DOHH2 (cell line): ENCODE results near the gene NKAIN2.

Experiments
- H3F3A ChIP-seq: fragments of 200-600 bp; sonication (generic), shearing (Covaris generic); 2 replicates; pipeline ENCODE4 v1.6.0; 2016; ENCODE audit warnings: antibody characterized with exemption, mild to moderate bottlenecking; ENCODE audit not compliant: control insufficient read depth, insufficient read depth
- H3K27ac ChIP-seq: fragments of 200-600 bp; sonication (generic); 2 replicates; pipeline ENCODE4 v1.5.1; 2014; ENCODE audit warnings: low read depth, mild to moderate bottlenecking, low read length, moderate library complexity
- H3K27me3 ChIP-seq: fragments of 200-600 bp; sonication (generic); 2 replicates; pipeline ENCODE4 v1.6.1; 2014; ENCODE audit warnings: mild to moderate bottlenecking, low read length, mixed read lengths; ENCODE audit not compliant: control insufficient read depth
- H3K36me3 ChIP-seq: fragments of 200-600 bp; sonication (generic); 2 replicates; pipeline ENCODE4 v1.6.1; 2014; ENCODE audit warnings: mild to moderate bottlenecking, low read length, moderate library complexity, mixed read lengths; ENCODE audit not compliant: control insufficient read depth
- H3K4me1 ChIP-seq: fragments of 200-600 bp; sonication (generic); 2 replicates; pipeline ENCODE4 v1.6.1; 2014; ENCODE audit warnings: mild to moderate bottlenecking, low read length, mixed read lengths; ENCODE audit not compliant: control insufficient read depth
- H3K4me2 ChIP-seq: fragments of 200-600 bp; sonication (generic); 2 replicates; pipeline ENCODE4 v1.6.0; 2014; ENCODE audit warnings: mild to moderate bottlenecking, low read length, moderate library complexity
- H3K4me3 ChIP-seq: fragments of 200-600 bp; sonication (generic); 2 replicates; pipeline ENCODE4 v1.5.1; 2014; ENCODE audit warnings: mild to moderate bottlenecking, low read length, mixed read lengths
- H3K79me2 ChIP-seq: fragments of 200-600 bp; sonication (generic); 2 replicates; pipeline ENCODE4 v1.6.1; 2014; ENCODE audit warnings: mild to moderate bottlenecking, low read length, mixed read lengths; ENCODE audit not compliant: control insufficient read depth
- H3K9me2 ChIP-seq: fragments of 200-600 bp; sonication (generic); replicated peaks from 2 replicates; pipeline ENCODE4 v1.6.1; 2014; ENCODE audit warnings: mild to moderate bottlenecking, low read length, mixed read lengths; ENCODE audit not compliant: control insufficient read depth
- H3K9me3 ChIP-seq: fragments of 200-600 bp; sonication (generic); 2 replicates; pipeline ENCODE4 v1.6.1; 2014; ENCODE audit warnings: antibody characterized with exemption, low read length, mixed read lengths; ENCODE audit not compliant: control insufficient read depth, insufficient read depth
- H4K20me1 ChIP-seq: fragments of 200-600 bp; sonication (generic); 2 replicates; pipeline ENCODE4 v1.6.0; 2014; ENCODE audit warnings: low read depth, mild to moderate bottlenecking, antibody characterized with exemption, low read length, moderate library complexity; ENCODE audit not compliant: control insufficient read depth, insufficient read depth
- CTCF ChIP-seq: fragments of 200-600 bp; sonication (generic); IDR thresholded peaks from one replicate; pipeline ENCODE4 v1.5.1; 2014; ENCODE audit warnings: antibody characterized with exemption, mild to moderate bottlenecking, low read depth, low read length; ENCODE audit not compliant: poor library complexity, severe bottlenecking
- EZH2phosphoT487 ChIP-seq: fragments of 200-600 bp; sonication (generic); IDR thresholded peaks from 2 replicates; pipeline ENCODE4 v1.6.1; 2017; ENCODE audit warnings: borderline replicate concordance, mild to moderate bottlenecking, antibody characterized with exemption, low read length, moderate library complexity, mixed read lengths

The NKAIN2 gene

GRCh38 chr6:124466949-124467348, 663.3 kb downstream of the NKAIN2 start:
- no peak for TF ChIP-seq CTCF
- TF ChIP-seq EZH2phosphoT487: no peak
- no peaks in the 10 kb centered on the region for H3K79me2 ChIP-seq
- no peaks in the 10 kb centered on the region for H3K9me3 ChIP-seq
- H3K9me2 ChIP-seq: no peaks in the 10 kb centered on the region
- no peak overlapping the region for H3K4me3 ChIP-seq
- H3K27ac ChIP-seq: no peak overlapping the region
- no peaks in the 10 kb centered on the region for H4K20me1 ChIP-seq
- no peaks in the 10 kb centered on the region for H3K4me1 ChIP-seq
- H3K4me2 ChIP-seq: no peak overlapping the region
- no peaks in the 10 kb centered on the region for H3F3A ChIP-seq
- H3K36me3 ChIP-seq: no peaks in the 10 kb centered on the region
- H3K27me3 ChIP-seq: no peaks in the 10 kb centered on the region

DNA sequence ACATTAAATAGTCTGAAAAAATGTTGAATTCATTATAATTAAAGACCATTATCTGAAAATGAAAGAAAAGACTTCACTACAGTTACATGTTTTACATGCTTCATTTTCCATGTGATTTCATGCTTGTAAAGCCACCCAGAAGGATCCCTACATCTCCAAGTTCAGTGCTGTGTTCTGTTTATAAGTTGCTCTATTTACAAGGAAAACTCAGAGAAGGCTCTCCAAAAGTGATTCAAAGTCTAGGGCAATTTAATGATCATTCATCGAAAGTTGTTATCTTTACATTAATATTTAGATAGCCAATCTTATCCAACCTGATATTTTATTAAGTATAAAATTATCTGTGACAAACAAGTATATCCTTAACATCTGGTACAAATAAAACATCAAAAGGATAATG, 663.7 kb downstream of the NKAIN2 start:
- H3K36me3 ChIP-seq: no peaks in the 10 kb centered on the region
- H3K9me2 ChIP-seq: no peaks in the 10 kb centered on the region
- H3K9me3 ChIP-seq: no peaks in the 10 kb centered on the region
- TF ChIP-seq EZH2phosphoT487: no peak
- no peak for TF ChIP-seq CTCF
- H3K79me2 ChIP-seq: no peaks in the 10 kb centered on the region
- H3K4me3 ChIP-seq: no peak overlapping the region
- no peaks in the 10 kb centered on the region for H3K4me1 ChIP-seq
- H3F3A ChIP-seq: no peaks in the 10 kb centered on the region
- H3K4me2 ChIP-seq: no peak overlapping the region
- no peak overlapping the region for H3K27ac ChIP-seq
- H3K27me3 ChIP-seq: no peaks in the 10 kb centered on the region
- H4K20me1 ChIP-seq: no peaks in the 10 kb centered on the region

GRCh38 chr6:124470803-124471202, 667.1 kb downstream of the NKAIN2 start:
- H3F3A ChIP-seq: no peaks in the 10 kb centered on the region
- no peak overlapping the region for H3K4me2 ChIP-seq
- H3K27me3 ChIP-seq: no peaks in the 10 kb centered on the region
- H3K9me2 ChIP-seq: no peaks in the 10 kb centered on the region
- TF ChIP-seq CTCF: no peak
- no peak for TF ChIP-seq EZH2phosphoT487
- H3K36me3 ChIP-seq: no peaks in the 10 kb centered on the region
- H3K4me1 ChIP-seq: no peaks in the 10 kb centered on the region
- no peaks in the 10 kb centered on the region for H4K20me1 ChIP-seq
- H3K4me3 ChIP-seq: no peak overlapping the region
- H3K9me3 ChIP-seq: no peaks in the 10 kb centered on the region
- no peaks in the 10 kb centered on the region for H3K79me2 ChIP-seq
- H3K27ac ChIP-seq: no peak overlapping the region

GRCh38 chr6:124475176-124475575, 671.5 kb downstream of the NKAIN2 start:
- H3K4me2 ChIP-seq: no peak overlapping the region
- no peaks in the 10 kb centered on the region for H3K9me3 ChIP-seq
- H3K27ac ChIP-seq: no peak overlapping the region
- H3K9me2 ChIP-seq: no peaks in the 10 kb centered on the region
- no peak overlapping the region for H3K4me3 ChIP-seq
- H3F3A ChIP-seq: no peaks in the 10 kb centered on the region
- TF ChIP-seq EZH2phosphoT487: no peak
- no peak for TF ChIP-seq CTCF
- no peaks in the 10 kb centered on the region for H4K20me1 ChIP-seq
- H3K4me1 ChIP-seq: no peaks in the 10 kb centered on the region
- H3K79me2 ChIP-seq: no peaks in the 10 kb centered on the region
- no peaks in the 10 kb centered on the region for H3K36me3 ChIP-seq
- H3K27me3 ChIP-seq: no peaks in the 10 kb centered on the region
